Activated naive CD4-positive, alpha-beta T cell treated with anti-CD3 and anti-CD28 coated beads for 36 hours (primary cell): ENCODE measurements around the gene UNC13C. TPM values are rescaled to one million over a fixed set of nuclear protein-coding genes. Genes with fewer than 3 reads are reported as not detected.

Experiments
- CTCF ChIA-PET: fragments of 350-600 bp; sonication (Branson Sonifier 250); formaldehyde crosslinking; loops from one replicate; lab custom pipeline; 2021; ENCODE audit warnings: antibody characterized with exemption; lab: Charles Lee
- DNase-seq: peaks from one replicate; pipeline ENCODE4 v3.0.0-alpha.2; 2020
- H3K27ac Mint-ChIP-seq: one replicate; pipeline ENCODE4 v1.8.0; 2021; ENCODE audit warnings: mild to moderate bottlenecking, mixed read lengths
- H3K27me3 Mint-ChIP-seq: one replicate; pipeline ENCODE4 v1.8.0; 2021; ENCODE audit warnings: low read depth, mixed read lengths
- H3K36me3 Mint-ChIP-seq: one replicate; pipeline ENCODE4 v1.8.0; 2021; ENCODE audit warnings: low read depth, mixed read lengths
- H3K4me1 Mint-ChIP-seq: one replicate; pipeline ENCODE4 v1.8.0; 2021; ENCODE audit warnings: low read depth, mixed read lengths
- H3K4me3 Mint-ChIP-seq: one replicate; pipeline ENCODE4 v1.8.0; 2021; ENCODE audit warnings: mild to moderate bottlenecking, moderate library complexity, mixed read lengths
- H3K9me3 Mint-ChIP-seq: one replicate; pipeline ENCODE4 v1.8.0; 2021; ENCODE audit warnings: mixed read lengths
- intact Hi-C: fragments of 100-400 bp; cut with micrococcal nuclease; formaldehyde crosslinking; loops from one replicate; pipeline ENCODE4 v1.15.1; 2023
- total RNA-seq, 2 experiments: library from RNA; stranded (reverse); gene quantifications; one replicate each; pipeline ENCODE4 v1.2.3, GENCODE V29; 2021

The UNC13C gene
- total RNA-seq, 2 experiments from 2014 or later: not detected

DNA sequence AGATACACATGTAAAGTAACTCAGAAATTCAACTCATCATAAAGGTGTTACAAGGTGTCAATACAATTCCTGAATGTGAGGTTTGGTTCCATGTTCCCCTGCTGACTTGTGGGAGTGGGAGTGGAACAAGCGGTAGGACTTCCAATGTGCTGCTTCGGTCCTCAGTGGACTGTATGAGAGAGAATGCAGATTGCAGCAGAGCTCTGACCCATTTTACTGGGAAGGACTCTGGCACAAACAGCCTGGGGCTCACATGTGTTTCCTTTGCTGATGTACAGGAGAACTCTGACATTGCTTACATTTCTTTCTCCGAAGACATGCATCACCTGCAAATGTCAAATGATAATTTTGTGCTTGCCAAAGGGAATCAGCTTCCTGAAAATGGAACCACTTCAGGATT is 111.5 kb downstream of the UNC13C start:
- no peak overlapping the region for H3K4me3 Mint-ChIP-seq
- H3K27me3 Mint-ChIP-seq: peaks cover 6% of the 10 kb centered on the region
- H3K4me1 Mint-ChIP-seq: no peaks in the 10 kb centered on the region
- no peaks in the 10 kb centered on the region for H3K9me3 Mint-ChIP-seq
- CTCF ChIA-PET: no interaction called here
- intact Hi-C loops: loop anchor here (5.0 kb wide), 1 partner anchor 1213 kb away; no protein-coding TSS in a partner anchor
- no peaks in the 10 kb centered on the region for H3K36me3 Mint-ChIP-seq
- no peak for DNase-seq
- no peak overlapping the region for H3K27ac Mint-ChIP-seq

DNA sequence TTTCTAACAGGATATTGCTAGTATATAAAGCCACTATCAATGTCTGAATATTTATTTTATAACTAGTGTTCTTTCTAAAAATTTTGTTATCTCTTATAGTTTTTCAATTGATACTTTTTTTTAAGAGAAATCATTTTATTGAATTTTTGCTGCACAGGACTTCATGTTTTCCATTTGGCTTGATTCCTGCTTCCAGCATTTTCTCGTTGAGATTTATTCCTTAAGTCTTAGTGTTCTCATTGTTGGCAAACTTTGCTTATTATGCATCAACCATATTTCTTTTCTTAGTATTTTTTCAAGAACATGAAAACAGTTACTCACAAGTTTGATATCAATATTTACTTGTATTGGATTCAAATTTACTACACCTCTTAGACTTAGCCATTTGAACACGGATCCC is 113.4 kb downstream of the UNC13C start:
- no peaks in the 10 kb centered on the region for H3K4me1 Mint-ChIP-seq
- H3K27ac Mint-ChIP-seq: no peak overlapping the region
- no peak for DNase-seq
- peaks cover 16% of the 10 kb centered on the region for H3K27me3 Mint-ChIP-seq
- intact Hi-C loops: loop anchor here (5.0 kb wide), 1 partner anchor 1211 kb away; no protein-coding TSS in a partner anchor
- CTCF ChIA-PET: no interaction called here
- no peak overlapping the region for H3K4me3 Mint-ChIP-seq
- no peaks in the 10 kb centered on the region for H3K9me3 Mint-ChIP-seq
- H3K36me3 Mint-ChIP-seq: no peaks in the 10 kb centered on the region

DNA sequence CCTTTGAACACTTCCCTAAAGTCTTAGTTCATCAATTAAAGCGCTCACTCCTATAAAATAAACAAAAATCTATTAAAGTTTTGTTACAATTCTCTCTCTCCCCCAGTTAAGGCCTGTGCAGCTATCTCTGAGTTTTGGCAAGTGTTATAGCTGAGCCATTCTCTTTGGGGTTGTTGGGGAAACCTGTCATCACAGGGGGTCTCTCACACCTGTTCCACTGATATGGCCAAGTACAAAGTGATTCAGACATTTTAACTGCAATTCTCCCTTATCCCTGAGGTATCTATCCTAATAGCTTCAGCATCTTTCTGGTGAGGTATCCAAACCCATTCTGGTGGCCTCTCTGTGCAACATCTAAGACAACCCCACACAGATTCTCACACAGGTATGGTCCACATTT is 116.4 kb downstream of the UNC13C start:
- CTCF ChIA-PET: no interaction called here
- Mint-ChIP-seq H3K9me3 (no peaks in the 10 kb centered on the region), H3K4me3 (no peak overlapping the region), H3K27ac (no peak overlapping the region), H3K27me3 (peaks cover 16% of the 10 kb centered on the region), H3K4me1 (no peaks in the 10 kb centered on the region), H3K36me3 (no peaks in the 10 kb centered on the region)
- DNase-seq: no peak
- intact Hi-C loops: loop anchor here (5.0 kb wide), 1 partner anchor 1208 kb away; no protein-coding TSS in a partner anchor

DNA sequence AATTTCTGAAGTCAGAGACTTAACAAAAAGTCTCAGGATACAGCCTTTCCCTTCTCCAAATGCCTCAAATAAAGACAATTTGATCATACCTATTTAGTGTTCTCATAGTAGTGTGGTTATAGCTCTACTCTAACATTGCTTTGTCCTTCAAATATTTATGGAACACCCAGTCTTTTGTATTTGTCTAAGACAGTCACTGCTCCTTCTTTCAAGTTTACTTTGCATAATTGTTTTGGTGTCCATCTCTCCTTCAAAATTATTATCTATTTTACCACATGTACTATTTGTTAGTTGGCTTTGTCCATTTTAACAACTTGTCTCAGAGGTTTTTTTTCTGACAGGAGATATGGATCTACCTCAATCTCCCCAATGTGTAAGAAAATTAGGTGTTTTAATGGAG is 118.8 kb downstream of the UNC13C start:
- CTCF ChIA-PET: no interaction called here
- Mint-ChIP-seq H3K4me3 (no peak overlapping the region), H3K27me3 (peaks cover 11% of the 10 kb centered on the region), H3K4me1 (no peaks in the 10 kb centered on the region), H3K27ac (no peak overlapping the region), H3K36me3 (no peaks in the 10 kb centered on the region), H3K9me3 (no peaks in the 10 kb centered on the region)
- intact Hi-C loops: no loop called here
- DNase-seq: no peak

DNA sequence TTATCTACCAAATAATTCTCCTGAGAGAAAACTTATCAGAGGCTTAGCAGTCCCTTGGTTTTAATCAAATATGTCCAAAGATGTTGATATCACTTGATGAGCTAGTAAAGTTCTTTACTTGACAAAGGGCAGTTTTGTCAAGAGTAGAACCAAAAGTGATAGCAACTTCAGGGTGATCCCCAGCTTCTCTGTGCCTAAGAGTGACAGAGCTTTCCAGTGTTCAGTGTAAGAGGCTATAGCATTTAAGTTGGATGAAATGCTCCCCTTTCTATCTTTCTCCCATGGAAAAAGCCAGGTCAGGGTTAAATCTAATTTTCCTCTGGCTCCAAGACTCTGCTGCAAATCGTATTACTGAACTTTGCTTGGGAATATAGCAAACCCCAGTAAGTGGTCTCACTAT is 120.8 kb downstream of the UNC13C start:
- no peaks in the 10 kb centered on the region for H3K9me3 Mint-ChIP-seq
- intact Hi-C loops: no loop called here
- CTCF ChIA-PET: no interaction called here
- no peak overlapping the region for H3K4me3 Mint-ChIP-seq
- H3K27me3 Mint-ChIP-seq: peaks cover 13% of the 10 kb centered on the region
- no peaks in the 10 kb centered on the region for H3K36me3 Mint-ChIP-seq
- H3K27ac Mint-ChIP-seq: no peak overlapping the region
- DNase-seq: no peak
- H3K4me1 Mint-ChIP-seq: no peaks in the 10 kb centered on the region

DNA sequence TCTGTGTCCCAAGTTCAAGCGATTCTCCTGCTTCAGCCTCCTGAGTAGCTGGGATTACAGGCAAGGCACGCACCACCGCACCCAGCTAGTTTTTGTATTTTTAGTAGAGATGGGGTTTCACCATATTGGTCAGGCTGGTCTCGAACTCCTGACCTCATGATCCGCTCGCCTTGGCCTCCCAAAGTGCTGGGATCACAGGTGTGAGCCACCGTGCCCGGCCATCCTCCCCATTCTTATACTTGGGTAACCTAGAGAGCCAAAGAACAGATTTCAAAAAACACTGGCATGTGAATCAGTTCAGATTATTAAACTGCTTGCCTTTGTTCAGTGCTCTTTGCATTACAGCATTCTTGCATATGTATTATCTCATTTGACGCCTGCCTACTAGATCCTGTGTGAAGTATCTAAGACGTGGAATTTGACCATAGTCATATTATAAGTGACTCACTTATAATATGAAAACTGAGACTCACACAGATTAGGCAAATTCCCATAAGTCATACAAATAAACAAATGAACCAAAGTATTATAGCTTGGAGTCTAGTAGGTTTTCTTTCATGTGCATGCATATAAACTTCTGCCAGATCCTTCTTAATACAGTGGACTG is 123.5 kb downstream of the UNC13C start:
- no peaks in the 10 kb centered on the region for H3K36me3 Mint-ChIP-seq
- H3K27me3 Mint-ChIP-seq: peaks cover 2% of the 10 kb centered on the region
- H3K4me3 Mint-ChIP-seq: no peak overlapping the region
- DNase-seq: no peak
- CTCF ChIA-PET: no interaction called here
- H3K27ac Mint-ChIP-seq: no peak overlapping the region
- H3K4me1 Mint-ChIP-seq: no peaks in the 10 kb centered on the region
- intact Hi-C loops: no loop called here
- no peaks in the 10 kb centered on the region for H3K9me3 Mint-ChIP-seq

DNA sequence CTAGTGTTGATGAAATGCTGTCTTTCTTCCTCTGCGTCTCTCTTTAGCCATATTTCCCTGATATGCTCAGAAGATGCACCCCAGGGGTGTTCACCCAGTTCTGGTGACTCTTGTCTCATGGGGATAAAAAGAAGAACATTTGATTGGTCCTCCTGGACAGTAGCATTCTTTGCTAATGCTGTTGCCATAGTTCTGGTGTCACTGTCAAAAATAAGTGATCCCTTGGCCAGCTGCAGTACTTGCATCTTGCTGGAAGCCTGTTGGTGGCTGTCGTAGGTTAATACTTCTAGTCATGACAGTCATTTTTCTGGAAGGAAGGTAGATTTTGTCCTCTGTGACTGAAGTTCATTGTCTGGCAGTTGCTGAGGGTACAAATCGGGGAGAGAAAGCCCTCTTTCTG is 124.5 kb downstream of the UNC13C start:
- CTCF ChIA-PET: no interaction called here
- Mint-ChIP-seq H3K4me1 (no peaks in the 10 kb centered on the region), H3K27me3 (peaks cover 2% of the 10 kb centered on the region), H3K4me3 (no peak overlapping the region), H3K9me3 (no peaks in the 10 kb centered on the region), H3K27ac (no peak overlapping the region), H3K36me3 (no peaks in the 10 kb centered on the region)
- intact Hi-C loops: no loop called here
- no peak for DNase-seq

DNA sequence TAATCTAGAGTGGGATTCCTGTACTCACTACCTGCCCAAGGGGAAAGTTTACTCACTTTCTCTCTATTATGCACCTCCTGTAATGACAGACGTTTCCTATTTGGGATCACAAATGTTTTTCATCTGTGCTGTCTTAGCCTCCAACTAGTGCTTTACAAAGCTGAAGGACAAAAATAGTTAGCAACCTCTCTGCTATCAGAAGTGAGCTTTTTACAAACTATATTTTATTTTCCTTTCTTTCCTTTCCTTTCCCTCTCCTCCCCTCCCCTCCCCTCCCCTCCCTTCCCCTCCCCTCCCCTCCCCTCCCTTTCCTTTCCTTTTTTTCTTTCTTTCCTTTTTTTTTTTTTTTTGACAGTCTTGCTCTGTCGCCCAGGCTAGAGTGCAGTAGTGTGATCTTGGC is 130.8 kb downstream of the UNC13C start:
- H3K36me3 Mint-ChIP-seq: no peaks in the 10 kb centered on the region
- no peaks in the 10 kb centered on the region for H3K9me3 Mint-ChIP-seq
- intact Hi-C loops: no loop called here
- no peaks in the 10 kb centered on the region for H3K4me1 Mint-ChIP-seq
- H3K4me3 Mint-ChIP-seq: no peak overlapping the region
- DNase-seq: no peak
- CTCF ChIA-PET: no interaction called here
- no peak overlapping the region for H3K27ac Mint-ChIP-seq
- no peaks in the 10 kb centered on the region for H3K27me3 Mint-ChIP-seq

DNA sequence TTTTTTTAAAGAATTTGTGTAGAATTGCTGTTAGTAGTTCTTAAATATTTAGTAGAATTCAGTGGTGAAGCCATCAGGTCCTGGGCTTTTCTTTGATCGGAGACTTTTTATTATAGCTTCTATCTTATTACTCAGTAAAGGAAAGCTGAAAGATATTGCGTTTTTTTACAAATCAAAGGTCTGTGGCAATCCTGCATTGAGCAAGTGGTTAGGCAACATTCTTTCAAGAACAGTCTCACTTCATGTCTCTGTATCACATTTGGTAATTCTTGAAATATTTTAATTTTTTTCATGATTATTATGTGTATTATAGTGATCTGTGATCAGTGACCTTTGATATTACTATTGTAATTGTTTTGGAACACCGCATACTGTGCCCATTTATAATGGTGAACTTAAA is 140.8 kb downstream of the UNC13C start:
- no peak overlapping the region for H3K4me3 Mint-ChIP-seq

DNA sequence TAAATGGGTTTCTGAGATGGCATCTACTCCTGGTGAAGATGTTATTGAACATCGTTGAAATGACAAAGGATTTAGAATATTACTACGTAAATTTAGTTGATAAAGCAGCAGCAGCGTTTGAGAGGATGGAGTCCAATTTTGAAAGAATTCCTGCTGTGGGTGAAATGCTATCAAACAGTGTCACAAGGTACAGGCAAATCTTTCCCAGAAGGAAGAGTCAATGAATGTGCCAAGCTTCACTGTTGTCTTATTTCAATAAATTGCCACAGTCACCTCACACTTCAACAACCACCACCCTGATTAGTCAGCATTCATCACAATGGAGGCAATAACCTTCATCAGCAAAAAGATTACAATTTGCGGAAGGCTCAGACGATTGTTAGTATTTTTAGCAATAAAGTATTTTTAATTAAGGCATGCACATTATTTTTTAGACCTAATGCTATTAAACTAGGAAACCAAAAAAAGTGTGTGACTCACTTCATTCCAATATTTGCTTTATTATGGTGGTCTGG is 142.8 kb downstream of the UNC13C start:
- intact Hi-C loops: no loop called here
- no peaks in the 10 kb centered on the region for H3K9me3 Mint-ChIP-seq
- no peaks in the 10 kb centered on the region for H3K27me3 Mint-ChIP-seq
- no peaks in the 10 kb centered on the region for H3K36me3 Mint-ChIP-seq
- no peak overlapping the region for H3K4me3 Mint-ChIP-seq
- CTCF ChIA-PET: no interaction called here
- no peak overlapping the region for H3K27ac Mint-ChIP-seq
- no peak for DNase-seq
- no peaks in the 10 kb centered on the region for H3K4me1 Mint-ChIP-seq

More for the DNA sequence above, 140.8 kb downstream of the UNC13C start:
- Mint-ChIP-seq H3K27ac (no peak overlapping the region), H3K36me3 (no peaks in the 10 kb centered on the region), H3K27me3 (no peaks in the 10 kb centered on the region), H3K9me3 (no peaks in the 10 kb centered on the region), H3K4me1 (no peaks in the 10 kb centered on the region)
- DNase-seq: no peak
- intact Hi-C loops: no loop called here
- CTCF ChIA-PET: no interaction called here

DNA sequence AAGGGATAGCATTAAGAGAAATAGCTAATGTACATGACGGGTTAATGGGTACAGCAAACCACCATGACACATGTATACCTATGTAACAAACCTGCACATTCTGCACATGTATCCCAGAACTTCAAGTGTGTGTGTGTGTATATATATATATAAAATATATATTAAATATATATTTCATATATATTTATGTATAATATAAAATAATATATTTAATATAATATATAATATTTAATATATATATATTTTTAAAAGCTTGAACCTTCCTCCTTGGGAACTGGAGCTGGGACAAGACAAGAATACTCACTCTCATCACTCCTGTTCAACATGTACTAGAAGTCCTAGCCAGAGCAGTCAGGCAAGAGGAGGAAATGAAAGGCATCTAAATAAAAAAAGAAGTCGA is 149.3 kb downstream of the UNC13C start:
- H3K4me3 Mint-ChIP-seq: no peak overlapping the region
- H3K4me1 Mint-ChIP-seq: no peaks in the 10 kb centered on the region
- no peak for DNase-seq
- H3K27ac Mint-ChIP-seq: no peak overlapping the region
- intact Hi-C loops: no loop called here
- H3K9me3 Mint-ChIP-seq: peaks cover 3% of the 10 kb centered on the region
- H3K36me3 Mint-ChIP-seq: no peaks in the 10 kb centered on the region
- H3K27me3 Mint-ChIP-seq: no peaks in the 10 kb centered on the region
- CTCF ChIA-PET: no interaction called here

DNA sequence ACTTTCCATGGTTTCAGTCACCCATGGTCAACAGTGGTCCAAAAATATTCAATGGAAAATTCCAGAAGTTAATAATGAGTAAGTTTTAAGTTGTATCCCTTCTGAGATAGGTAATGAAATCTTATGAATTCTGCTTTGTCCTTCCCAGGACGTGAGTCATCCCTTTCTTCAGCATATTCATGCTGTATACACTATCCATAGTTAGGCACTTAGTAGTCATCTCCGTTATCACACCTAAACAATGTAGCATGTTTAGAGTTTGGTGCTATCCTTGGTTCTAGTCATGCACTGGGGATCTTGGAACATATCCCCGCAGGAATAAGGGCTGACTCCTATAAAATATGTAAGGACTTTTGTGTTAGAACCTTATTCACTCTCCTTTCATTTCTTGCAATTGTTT is 153.2 kb downstream of the UNC13C start:
- intact Hi-C loops: no loop called here
- Mint-ChIP-seq H3K4me1 (no peaks in the 10 kb centered on the region), H3K4me3 (no peak overlapping the region), H3K27me3 (no peaks in the 10 kb centered on the region), H3K9me3 (peaks cover 3% of the 10 kb centered on the region), H3K27ac (no peak overlapping the region), H3K36me3 (no peaks in the 10 kb centered on the region)
- CTCF ChIA-PET: no interaction called here
- DNase-seq: no peak

DNA sequence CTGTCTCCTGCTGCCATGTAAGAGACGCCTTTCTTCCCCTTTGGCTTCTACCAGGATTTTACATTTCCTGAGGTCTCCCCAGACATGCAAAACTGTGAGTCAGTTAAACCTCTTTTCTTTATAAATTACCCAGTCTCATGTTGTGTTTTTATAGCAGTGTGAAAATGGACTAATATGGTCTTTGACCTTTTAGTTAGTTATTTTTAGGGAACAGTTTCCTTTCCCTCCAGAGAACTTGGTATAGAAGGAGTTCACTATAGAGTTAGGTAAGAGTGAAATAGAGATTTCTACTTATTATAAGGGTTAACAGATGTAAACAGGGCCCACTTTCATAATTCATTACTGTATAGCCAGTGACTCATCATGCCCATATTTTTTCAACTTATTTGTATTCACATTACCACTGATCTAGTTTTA is 170.9 kb downstream of the UNC13C start:
- Mint-ChIP-seq H3K27ac (no peak overlapping the region), H3K9me3 (no peaks in the 10 kb centered on the region), H3K4me1 (no peaks in the 10 kb centered on the region), H3K4me3 (no peak overlapping the region), H3K27me3 (peaks cover 7% of the 10 kb centered on the region), H3K36me3 (no peaks in the 10 kb centered on the region)
- intact Hi-C loops: no loop called here
- CTCF ChIA-PET: no interaction called here
- DNase-seq: no peak
